Measurements from ENCODE around the gene AKAP13. TPM values are rescaled to one million over a fixed set of nuclear protein-coding genes. Genes with fewer than 3 reads are reported as not detected.
A peak's percentile ranks its signal among the peaks of the same experiment; 100 is the strongest.

The AKAP13 gene
- total and polyA plus RNA-seq, 7 donors = 21.6 to 142 (median 98.5) TPM

GRCh38 chr15:85400606-85401005 is 20.2 kb downstream of the AKAP13 start:
- Histone ChIP-seq H3K27ac (no peak overlapping the region), H3K9me3 (no peaks in the 10 kb centered on the region), H3K27me3 (no peaks in the 10 kb centered on the region), H3K4me3 (no peak overlapping the region), H3K4me1 (peaks cover 0 to 79% (median 73%) of the 10 kb centered on the region in 4 donors), H3K36me3 (no peaks in the 10 kb centered on the region)
- 93 to 95% methylated on average over 3 of the region's 3 CpGs for WGBS, 2 donors
- intact Hi-C loops (cut with DNase I) = no loop called here
- DNase-seq = no peak
- TF ChIP-seq CTCF (IDR thresholded peaks at IDR 0.05) (no peak), EP300 (IDR thresholded peaks at IDR 0.05) (no peak), POLR2A (IDR thresholded peaks at IDR 0.05) (no peak), POLR2AphosphoS5 (IDR thresholded peaks at IDR 0.05) (no peak)

GRCh38 chr15:85401108-85401774 is 20.8 kb downstream of the AKAP13 start:
- Histone ChIP-seq H3K36me3 (no peaks in the 10 kb centered on the region), H3K27ac (peak overlapping the region in 3 of 4 donors; percentile 29 to 38 (median 33)), H3K27me3 (no peaks in the 10 kb centered on the region), H3K4me1 (peaks cover 0 to 79% (median 73%) of the 10 kb centered on the region in 4 donors), H3K4me3 (no peak overlapping the region), H3K9me3 (no peaks in the 10 kb centered on the region)
- no peak for DNase-seq
- intact Hi-C loops (cut with DNase I) = no loop called here
- WGBS, 2 donors = 68 to 78% methylated on average over 4 of the region's 4 CpGs
- no peak for TF ChIP-seq POLR2A (IDR thresholded peaks at IDR 0.05)
- no peak for TF ChIP-seq CTCF (IDR thresholded peaks at IDR 0.05)
- no peak for TF ChIP-seq POLR2AphosphoS5 (IDR thresholded peaks at IDR 0.05)
- no peak for TF ChIP-seq EP300 (IDR thresholded peaks at IDR 0.05)

- no peak for DNase-seq
- H3K4me3 ChIP-seq = no peak overlapping the region
- peaks cover 0 to 79% (median 65%) of the 10 kb centered on the region in 4 donors for H3K4me1 ChIP-seq
- WGBS, 2 donors = 60 to 79% methylated on average over 5 of the region's 5 CpGs
- peak overlapping the region in 3 of 4 donors; percentile 29 to 38 (median 33) for H3K27ac ChIP-seq
- TF ChIP-seq CTCF (IDR thresholded peaks at IDR 0.05) (no peak), POLR2A (IDR thresholded peaks at IDR 0.05) (no peak), EP300 (IDR thresholded peaks at IDR 0.05) (no peak), POLR2AphosphoS5 (IDR thresholded peaks at IDR 0.05) (peak in 2 of 4 donors; percentile 4 to 7)
- H3K27me3 ChIP-seq = no peaks in the 10 kb centered on the region
- intact Hi-C loops (cut with DNase I) = no loop called here
- no peaks in the 10 kb centered on the region for H3K36me3 ChIP-seq
- no peaks in the 10 kb centered on the region for H3K9me3 ChIP-seq
These were observed 21.9 kb downstream of the AKAP13 start for GRCh38 chr15:85402195-85402881.

GRCh38 chr15:85403745-85404144 is 23.3 kb downstream of the AKAP13 start:
- H3K9me3 ChIP-seq = no peaks in the 10 kb centered on the region
- no peak overlapping the region for H3K4me3 ChIP-seq
- intact Hi-C loops (cut with DNase I) = no loop called here
- H3K27ac ChIP-seq = peak overlapping the region in 3 of 4 donors; percentile 7 to 64 (median 56)
- 84 to 85% methylated on average over 5 of the region's 5 CpGs for WGBS, 2 donors
- no peaks in the 10 kb centered on the region for H3K27me3 ChIP-seq
- TF ChIP-seq CTCF (IDR thresholded peaks at IDR 0.05) (no peak), POLR2AphosphoS5 (IDR thresholded peaks at IDR 0.05) (no peak), EP300 (IDR thresholded peaks at IDR 0.05) (no peak), POLR2A (IDR thresholded peaks at IDR 0.05) (no peak)
- H3K36me3 ChIP-seq = no peaks in the 10 kb centered on the region
- peaks cover 0 to 75% (median 64%) of the 10 kb centered on the region in 4 donors for H3K4me1 ChIP-seq
- DNase-seq = no peak
